ENCODE results near the gene ANAPC16.
"Not testable (repeated sequence)": the region's sequence is repeated elsewhere in the genome, so short reads cannot be mapped to it uniquely, and the experiment has no call there.

The ANAPC16 gene

DNA sequence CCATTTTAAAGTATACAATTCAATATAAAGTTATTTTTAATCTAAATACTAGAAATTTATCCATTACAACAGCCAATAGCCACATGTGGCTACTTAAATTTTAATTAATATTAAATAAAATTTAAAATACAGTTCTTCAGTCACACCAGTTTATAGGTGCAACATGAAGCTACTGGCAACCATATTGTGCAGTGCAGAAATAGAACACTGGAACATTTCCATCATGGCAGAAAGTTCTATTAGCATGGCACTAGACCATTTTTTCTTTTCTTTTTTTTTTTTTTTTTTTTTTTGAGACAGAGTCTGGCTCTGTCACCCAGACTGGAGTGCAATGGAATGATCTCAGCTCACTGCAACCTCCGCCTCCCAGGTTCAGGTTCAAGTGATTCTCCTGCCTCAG, 5.5 kb downstream of the ANAPC16 start:
- no peaks in the 10 kb centered on the region for H3K27me3 ChIP-seq (ENCODE audit: insufficient read depth, low read length)
- peaks cover 11% of the 10 kb centered on the region for H3K4me1 ChIP-seq (ENCODE audit: insufficient read depth, low read length)
- no peak overlapping the region for H3K4me3 ChIP-seq (ENCODE audit: low read length)
- no peak overlapping the region for H2AFZ ChIP-seq (ENCODE audit: low read depth, low read length)
- H3K9me3 ChIP-seq (ENCODE audit: low read length), result no peaks in the 10 kb centered on the region
- H3K36me3 ChIP-seq (ENCODE audit: insufficient read depth, low read length), result peaks cover 20% of the 10 kb centered on the region

DNA sequence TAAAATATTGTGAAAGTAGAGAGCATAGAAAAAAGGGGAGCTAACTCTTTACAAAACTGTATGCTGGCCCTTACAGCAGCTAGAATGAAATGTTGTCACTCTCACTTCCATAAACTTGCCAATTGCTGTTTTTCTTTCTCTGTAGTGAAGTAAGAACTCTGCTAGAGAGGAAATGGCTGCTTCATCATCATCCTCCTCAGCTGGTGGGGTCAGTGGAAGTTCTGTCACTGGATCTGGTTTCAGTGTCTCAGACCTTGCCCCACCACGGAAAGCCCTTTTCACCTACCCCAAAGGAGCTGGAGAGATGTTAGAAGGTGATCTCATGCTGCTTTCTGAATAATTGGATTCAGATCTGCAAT, 7.9 kb downstream of the ANAPC16 start:
- Histone ChIP-seq H3K9me3 (ENCODE audit: low read length) (no peaks in the 10 kb centered on the region), H3K4me3 (ENCODE audit: low read length) (no peak overlapping the region), H3K4me1 (ENCODE audit: insufficient read depth, low read length) (no peaks in the 10 kb centered on the region), H3K36me3 (ENCODE audit: insufficient read depth, low read length) (peaks cover 20% of the 10 kb centered on the region), H3K27me3 (ENCODE audit: insufficient read depth, low read length) (no peaks in the 10 kb centered on the region), H2AFZ (ENCODE audit: low read depth, low read length) (no peak overlapping the region)

DNA sequence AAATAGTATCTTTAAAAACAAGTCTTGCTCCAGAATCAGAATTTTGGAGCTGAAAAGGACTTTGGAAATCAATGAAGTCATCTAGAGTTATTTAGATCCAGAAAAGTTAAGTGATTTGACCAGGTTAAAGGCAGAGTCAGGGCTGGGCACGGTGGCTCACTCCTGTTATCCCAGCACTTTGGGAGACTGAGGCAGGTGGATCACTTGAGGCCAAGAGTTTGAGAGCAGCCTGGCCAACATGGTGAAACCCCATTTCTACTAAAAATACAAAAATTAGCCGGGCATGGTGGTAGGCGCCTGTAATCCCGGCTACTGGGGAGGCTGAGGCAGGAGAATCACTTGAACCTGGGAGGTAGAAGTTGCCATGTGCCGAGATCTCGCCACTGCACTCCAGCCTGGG, 8.4 kb downstream of the ANAPC16 start:
- H3K4me1 ChIP-seq (ENCODE audit: insufficient read depth, low read length); H3K27me3 ChIP-seq (ENCODE audit: insufficient read depth, low read length); H2AFZ ChIP-seq (ENCODE audit: low read depth, low read length); H3K9me3 ChIP-seq (ENCODE audit: low read length); H3K4me3 ChIP-seq (ENCODE audit: low read length): not testable (repeated sequence)
- peaks cover 20% of the 10 kb centered on the region for H3K36me3 ChIP-seq (ENCODE audit: insufficient read depth, low read length)

DNA sequence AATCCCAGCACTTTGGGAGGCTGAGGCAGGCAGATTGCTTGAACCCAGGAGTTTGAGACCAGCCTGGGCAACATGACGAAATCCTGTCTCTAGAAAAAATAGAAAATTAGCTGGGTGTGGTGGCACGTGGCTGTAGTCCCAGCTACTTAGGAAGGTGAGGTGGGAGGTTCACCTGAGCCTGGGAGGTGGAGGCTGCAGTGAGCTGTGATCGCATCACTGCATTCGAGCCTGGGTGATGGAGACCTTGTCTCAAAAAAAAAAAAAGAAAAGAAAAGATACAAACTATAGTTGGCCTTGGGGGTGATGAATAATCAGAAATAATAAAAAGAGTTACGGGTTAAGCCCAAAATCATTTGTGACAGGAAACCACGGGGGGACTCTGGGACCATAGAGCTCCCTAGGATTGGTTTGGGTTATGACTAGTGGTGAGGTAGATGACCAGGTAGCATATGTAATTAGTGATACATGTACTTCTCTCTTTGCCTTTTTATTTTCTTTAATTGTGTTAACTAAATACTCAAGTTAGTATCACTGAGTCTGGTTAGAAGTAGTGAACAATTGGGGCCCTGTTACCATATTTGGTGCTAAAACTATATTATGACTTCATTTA, 10.7 kb downstream of the ANAPC16 start:
- no peak overlapping the region for H2AFZ ChIP-seq (ENCODE audit: low read depth, low read length)
- H3K4me1 ChIP-seq (ENCODE audit: insufficient read depth, low read length), result no peaks in the 10 kb centered on the region
- no peak overlapping the region for H3K4me3 ChIP-seq (ENCODE audit: low read length)
- H3K36me3 ChIP-seq (ENCODE audit: insufficient read depth, low read length), result peaks cover 26% of the 10 kb centered on the region
- no peaks in the 10 kb centered on the region for H3K27me3 ChIP-seq (ENCODE audit: insufficient read depth, low read length)
- no peaks in the 10 kb centered on the region for H3K9me3 ChIP-seq (ENCODE audit: low read length)

DNA sequence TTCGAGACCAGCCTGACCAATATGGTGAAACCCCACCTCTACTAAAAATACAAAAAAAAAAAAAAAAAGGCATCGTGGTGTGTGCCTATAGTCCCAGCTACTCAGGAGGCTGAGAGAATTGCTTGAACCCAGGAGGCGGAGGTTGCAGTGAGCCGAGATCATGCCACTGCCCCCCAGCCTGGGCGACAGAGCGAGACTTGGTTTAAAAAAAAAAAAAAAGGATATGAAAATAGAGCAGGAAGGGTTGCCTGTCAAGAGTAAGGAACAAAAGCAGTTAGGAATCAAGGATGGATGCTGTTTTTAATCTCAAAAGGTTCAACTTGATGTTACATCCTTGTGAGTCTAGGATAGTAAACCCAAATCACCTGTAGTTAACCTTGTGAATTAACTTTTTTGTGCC, 12.0 kb downstream of the ANAPC16 start:
- Histone ChIP-seq H3K4me3 (ENCODE audit: low read length) (no peak overlapping the region), H3K27me3 (ENCODE audit: insufficient read depth, low read length) (no peaks in the 10 kb centered on the region), H3K9me3 (ENCODE audit: low read length) (no peaks in the 10 kb centered on the region), H2AFZ (ENCODE audit: low read depth, low read length) (no peak overlapping the region), H3K4me1 (ENCODE audit: insufficient read depth, low read length) (no peaks in the 10 kb centered on the region), H3K36me3 (ENCODE audit: insufficient read depth, low read length) (peaks cover 26% of the 10 kb centered on the region)

DNA sequence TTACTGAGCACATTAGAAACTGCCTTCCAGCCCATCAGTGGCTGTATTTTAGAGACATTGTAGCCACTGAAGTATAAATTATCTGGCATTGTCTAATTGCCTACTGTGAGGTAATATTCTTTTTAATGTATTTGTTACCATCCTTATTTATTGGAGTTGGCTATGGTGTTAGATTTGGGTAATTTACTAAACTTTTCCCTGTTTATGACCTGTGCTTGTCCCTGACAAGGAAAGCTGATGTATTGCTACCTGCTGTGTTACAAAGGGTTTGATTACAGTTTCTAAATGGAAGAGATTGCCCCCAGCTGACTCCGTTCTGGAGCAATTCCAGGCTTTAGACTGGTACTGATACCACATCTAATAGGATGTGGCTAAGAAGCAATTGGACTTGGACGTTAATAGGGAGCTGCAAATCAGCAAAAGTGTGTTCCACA, 12.5 kb downstream of the ANAPC16 start:
- no peak overlapping the region for H2AFZ ChIP-seq (ENCODE audit: low read depth, low read length)
- no peaks in the 10 kb centered on the region for H3K4me1 ChIP-seq (ENCODE audit: insufficient read depth, low read length)
- H3K4me3 ChIP-seq (ENCODE audit: low read length), result no peak overlapping the region
- peaks cover 32% of the 10 kb centered on the region for H3K36me3 ChIP-seq (ENCODE audit: insufficient read depth, low read length)
- H3K9me3 ChIP-seq (ENCODE audit: low read length), result no peaks in the 10 kb centered on the region
- no peaks in the 10 kb centered on the region for H3K27me3 ChIP-seq (ENCODE audit: insufficient read depth, low read length)

DNA sequence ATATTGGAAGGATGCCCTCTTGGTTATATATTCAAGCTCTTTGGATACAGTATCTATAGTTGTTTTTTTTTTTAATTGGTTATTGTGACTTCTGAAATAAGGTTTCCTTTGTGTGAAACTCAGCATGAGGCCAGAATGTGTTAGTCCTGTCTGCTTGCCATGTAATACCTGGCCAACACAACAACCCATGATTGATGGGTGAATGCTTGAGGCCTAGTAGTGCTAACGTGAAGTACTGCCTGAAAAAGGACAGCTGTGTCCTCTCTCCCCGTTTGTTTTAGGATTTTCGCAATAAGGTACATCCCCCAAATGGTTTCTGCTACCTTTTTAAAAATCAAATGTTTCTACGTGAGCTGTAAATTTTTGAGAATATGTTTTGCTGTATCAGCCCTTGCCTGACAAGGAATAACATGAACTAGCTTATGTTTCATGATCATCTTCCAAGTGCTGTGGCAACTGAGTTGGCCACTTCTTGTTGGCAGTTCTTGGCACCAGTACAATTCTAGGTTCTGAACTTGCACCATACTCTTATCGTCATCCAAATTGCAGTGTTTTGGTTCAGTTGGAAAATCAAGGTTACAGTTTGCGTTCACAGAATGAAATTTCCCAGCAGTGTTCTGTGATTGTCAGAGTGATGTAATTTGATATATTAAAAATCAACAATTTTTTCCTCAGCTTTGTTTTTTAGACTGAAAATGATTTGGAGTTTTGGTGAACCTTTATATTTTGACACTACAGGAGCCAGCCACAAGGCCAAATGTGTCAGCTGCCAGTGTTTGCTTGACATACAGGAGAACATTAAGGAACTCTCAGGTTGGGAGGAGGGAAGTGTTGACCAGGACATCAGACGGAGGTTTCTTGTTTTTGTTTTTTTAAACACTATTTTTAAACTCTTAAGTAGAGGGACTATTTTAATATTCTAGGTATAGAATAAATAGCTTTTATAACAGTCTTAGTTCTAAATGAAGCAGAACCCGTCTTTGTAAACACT, 13.7 kb downstream of the ANAPC16 start:
- no peak overlapping the region for H3K4me3 ChIP-seq (ENCODE audit: low read length)
- peaks cover 33% of the 10 kb centered on the region for H3K36me3 ChIP-seq (ENCODE audit: insufficient read depth, low read length)
- no peaks in the 10 kb centered on the region for H3K9me3 ChIP-seq (ENCODE audit: low read length)
- H2AFZ ChIP-seq (ENCODE audit: low read depth, low read length), result no peak overlapping the region
- no peaks in the 10 kb centered on the region for H3K4me1 ChIP-seq (ENCODE audit: insufficient read depth, low read length)
- no peaks in the 10 kb centered on the region for H3K27me3 ChIP-seq (ENCODE audit: insufficient read depth, low read length)

DNA sequence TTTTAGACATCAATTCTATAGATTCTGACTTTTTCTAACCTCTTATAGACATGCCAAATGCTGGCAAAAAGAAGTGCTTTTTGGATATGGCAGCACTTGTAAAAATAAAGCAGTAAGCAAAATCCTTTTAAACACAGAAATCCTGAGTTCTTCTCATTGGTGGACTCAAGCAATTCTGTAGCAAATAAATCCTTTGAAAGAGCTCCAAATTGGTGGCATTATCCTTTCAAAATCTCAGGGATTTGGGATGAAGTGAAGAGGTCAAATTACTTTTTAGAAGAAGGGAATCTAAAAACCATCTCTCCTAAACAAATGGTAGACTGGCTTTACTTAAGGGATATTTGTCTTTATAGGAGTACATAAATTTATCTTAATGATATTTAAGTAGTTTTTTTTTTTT, 17.8 kb downstream of the ANAPC16 start:
- H3K27me3 ChIP-seq (ENCODE audit: insufficient read depth, low read length), result no peaks in the 10 kb centered on the region
- no peak overlapping the region for H3K4me3 ChIP-seq (ENCODE audit: low read length)
- peaks cover 3% of the 10 kb centered on the region for H3K4me1 ChIP-seq (ENCODE audit: insufficient read depth, low read length)
- H3K9me3 ChIP-seq (ENCODE audit: low read length), result no peaks in the 10 kb centered on the region
- peaks cover 40% of the 10 kb centered on the region for H3K36me3 ChIP-seq (ENCODE audit: insufficient read depth, low read length)
- H2AFZ ChIP-seq (ENCODE audit: low read depth, low read length), result no peak overlapping the region

DNA sequence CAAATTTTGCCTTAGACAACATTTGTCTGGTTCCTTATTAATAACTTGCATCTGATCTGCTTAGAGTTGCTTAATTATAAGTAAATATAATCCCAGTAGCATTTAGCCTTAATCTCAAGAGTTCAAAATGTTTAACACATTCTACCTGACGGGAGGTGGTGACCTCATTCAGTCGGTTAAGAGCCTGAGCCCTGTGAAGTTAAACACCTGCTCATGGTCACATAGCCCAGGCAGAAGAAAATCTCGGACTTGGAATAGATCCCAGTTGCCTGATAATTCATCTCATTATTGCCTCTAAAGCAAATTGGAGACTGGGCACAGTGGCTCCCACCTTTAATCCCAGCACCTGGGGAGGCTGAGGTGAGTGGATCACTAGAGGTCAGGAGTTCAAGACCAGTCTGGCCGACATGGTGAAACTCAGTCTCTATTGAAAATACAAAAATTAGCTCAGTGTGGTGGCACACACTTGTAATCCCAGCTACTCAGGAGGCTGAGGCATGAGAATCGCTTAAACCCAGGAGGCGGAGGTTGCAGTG, 18.8 kb downstream of the ANAPC16 start:
- Histone ChIP-seq H3K4me1 (ENCODE audit: insufficient read depth, low read length) (peaks cover 3% of the 10 kb centered on the region), H2AFZ (ENCODE audit: low read depth, low read length) (no peak overlapping the region), H3K27me3 (ENCODE audit: insufficient read depth, low read length) (no peaks in the 10 kb centered on the region), H3K9me3 (ENCODE audit: low read length) (no peaks in the 10 kb centered on the region), H3K36me3 (ENCODE audit: insufficient read depth, low read length) (peaks cover 40% of the 10 kb centered on the region), H3K4me3 (ENCODE audit: low read length) (no peak overlapping the region)

DNA sequence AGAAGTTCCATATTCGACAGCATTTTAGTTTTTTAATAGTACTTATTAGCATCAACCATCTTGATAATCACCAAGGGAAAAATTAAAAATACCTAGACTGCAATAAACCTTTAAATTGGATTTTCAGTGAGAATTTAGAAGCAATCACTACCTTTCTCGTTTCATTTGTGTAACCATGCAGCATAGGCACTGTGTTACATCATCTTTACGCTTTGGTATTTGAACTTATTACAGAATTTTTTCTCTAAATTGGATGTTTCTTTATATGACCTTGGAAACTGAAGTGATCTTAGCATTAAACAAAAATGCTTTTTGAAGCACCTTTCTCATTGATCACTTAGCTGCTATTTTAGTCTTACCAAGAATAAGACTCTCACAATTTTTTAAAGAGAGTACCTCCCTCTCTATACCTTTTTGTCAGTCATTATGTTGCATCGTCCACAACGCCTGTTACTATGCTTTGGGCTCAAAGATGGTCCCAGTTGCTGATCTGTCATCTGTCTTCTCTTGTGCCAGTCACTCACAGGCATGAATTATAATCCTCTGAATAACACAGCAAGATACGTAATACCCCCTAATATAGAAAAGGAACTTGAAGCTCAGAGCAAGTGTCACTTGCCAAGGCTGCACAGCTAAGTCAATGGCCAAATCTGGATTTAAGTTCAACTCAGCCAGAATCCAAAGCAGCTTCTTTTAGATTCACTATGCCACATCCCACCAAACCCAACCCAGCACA, 19.9 kb downstream of the ANAPC16 start:
- no peak overlapping the region for H2AFZ ChIP-seq (ENCODE audit: low read depth, low read length)
- H3K4me3 ChIP-seq (ENCODE audit: low read length), result no peak overlapping the region
- H3K27me3 ChIP-seq (ENCODE audit: insufficient read depth, low read length), result no peaks in the 10 kb centered on the region
- no peaks in the 10 kb centered on the region for H3K9me3 ChIP-seq (ENCODE audit: low read length)
- peaks cover 34% of the 10 kb centered on the region for H3K36me3 ChIP-seq (ENCODE audit: insufficient read depth, low read length)
- H3K4me1 ChIP-seq (ENCODE audit: insufficient read depth, low read length), result peaks cover 3% of the 10 kb centered on the region

DNA sequence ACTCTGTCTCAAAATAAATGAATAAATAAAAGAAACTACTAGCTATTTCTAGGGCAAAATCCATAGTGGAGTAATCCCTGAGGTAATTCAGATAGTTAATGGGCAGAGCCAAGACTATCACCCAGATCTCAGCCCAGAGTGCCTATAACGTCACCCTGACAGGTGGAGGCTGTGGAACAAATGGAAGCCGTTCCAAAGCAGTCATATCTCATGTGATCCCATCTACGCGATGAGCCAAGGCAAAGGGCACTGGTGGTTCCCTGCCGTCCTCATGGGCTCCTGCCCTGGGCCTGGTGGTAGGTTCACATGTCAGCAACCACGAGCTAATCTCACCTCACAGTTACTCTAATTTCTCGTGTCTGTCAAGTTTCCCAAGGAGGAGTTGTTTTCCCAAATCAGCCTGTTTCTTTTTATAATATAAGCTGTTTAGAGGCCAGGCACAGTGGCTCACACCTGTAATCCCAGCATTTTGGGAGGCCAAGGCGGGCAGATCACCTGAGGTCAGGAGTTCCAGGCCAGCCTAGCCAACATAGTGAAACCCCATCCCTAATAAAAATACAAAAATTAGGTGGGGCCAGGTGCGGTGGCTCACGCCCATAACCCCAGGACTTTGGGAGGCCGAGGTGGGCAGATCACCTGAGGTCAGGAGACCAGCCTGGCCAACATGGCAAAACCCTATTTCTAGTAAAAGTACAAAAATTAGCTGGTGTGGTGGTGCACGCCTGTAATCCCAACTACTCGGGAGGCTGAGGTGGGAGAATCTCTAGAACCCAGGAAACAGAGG, 22.8 kb downstream of the ANAPC16 start:
- Histone ChIP-seq H3K4me3 (ENCODE audit: low read length) (no peak overlapping the region), H2AFZ (ENCODE audit: low read depth, low read length) (no peak overlapping the region), H3K36me3 (ENCODE audit: insufficient read depth, low read length) (peaks cover 20% of the 10 kb centered on the region), H3K4me1 (ENCODE audit: insufficient read depth, low read length) (peaks cover 3% of the 10 kb centered on the region), H3K27me3 (ENCODE audit: insufficient read depth, low read length) (no peaks in the 10 kb centered on the region), H3K9me3 (ENCODE audit: low read length) (no peaks in the 10 kb centered on the region)

DNA sequence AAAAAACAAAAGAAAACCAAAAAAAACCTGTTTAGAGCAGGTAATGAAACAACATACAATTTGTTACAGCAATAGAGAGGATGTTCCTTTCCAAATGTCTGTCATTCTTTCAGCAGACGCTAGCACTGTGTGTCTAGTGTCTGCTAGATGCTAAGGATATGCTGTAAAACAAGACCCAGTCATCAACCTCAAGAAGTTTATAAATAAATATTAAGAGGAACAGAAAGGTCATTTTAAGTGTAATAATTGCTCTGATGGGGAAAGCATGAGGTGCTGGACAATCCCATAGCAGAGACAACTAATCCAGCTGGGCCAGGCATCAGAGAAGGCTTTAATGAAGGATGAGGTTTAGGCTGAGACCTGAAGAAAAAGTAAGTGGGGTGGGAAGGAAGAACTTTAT, 23.6 kb downstream of the ANAPC16 start:
- H3K4me3 ChIP-seq (ENCODE audit: low read length), result no peak overlapping the region
- peaks cover 14% of the 10 kb centered on the region for H3K36me3 ChIP-seq (ENCODE audit: insufficient read depth, low read length)
- no peak overlapping the region for H2AFZ ChIP-seq (ENCODE audit: low read depth, low read length)
- H3K4me1 ChIP-seq (ENCODE audit: insufficient read depth, low read length), result peaks cover 3% of the 10 kb centered on the region
- H3K27me3 ChIP-seq (ENCODE audit: insufficient read depth, low read length), result no peaks in the 10 kb centered on the region
- H3K9me3 ChIP-seq (ENCODE audit: low read length), result no peaks in the 10 kb centered on the region

All from neuron (in vitro differentiated cells).